Bronchial epithelial cell (primary cell): Measurements from ENCODE around the gene ZG16. TPM values are rescaled to one million over a fixed set of nuclear protein-coding genes. Genes with fewer than 3 reads are reported as not detected.
"Not testable (repeated sequence)": the region's sequence is repeated elsewhere in the genome, so short reads cannot be mapped to it uniquely, and the experiment has no call there.

ENCODE experiments used
- DNase-seq: peaks from one replicate; pipeline ENCODE4 v3.0.0-alpha.2; 2010; ENCODE audit warnings: low read depth
- FAIRE-seq: peaks from 2 replicates; lab custom pipeline; 2011; peaks lifted over from hg19 to GRCh38; lab: Jason Lieb, UNC
- H3K27me3 ChIP-seq: 2 replicates; pipeline ENCODE4 v1.5.1; 2011; ENCODE audit warnings: low read length; ENCODE audit not compliant: control insufficient read depth, insufficient read depth
- H3K36me3 ChIP-seq: 2 replicates; pipeline ENCODE4 v1.5.1; 2011; ENCODE audit warnings: low read length; ENCODE audit not compliant: control insufficient read depth, insufficient read depth
- H3K4me3 ChIP-seq: 2 replicates; pipeline ENCODE4 v1.5.1; 2011; ENCODE audit warnings: mild to moderate bottlenecking, low read depth, low read length, control low read depth
- total RNA-seq: library from RNA; depleted of rRNA; stranded (reverse); fragments of >200 nt; gene quantifications from 2 replicates; pipeline ENCODE4 v1.2.1, GENCODE V29; 2014
- TF ChIP-seq, protein P1 (sequence below): IDR thresholded peaks from 2 replicates; pipeline ENCODE4 v1.5.1; 2011; ENCODE audit warnings: mild to moderate bottlenecking, moderate library complexity, low read length, control low read depth, inconsistent platforms; ENCODE audit not compliant: insufficient read depth, severe bottlenecking

The ZG16 gene, protein sequence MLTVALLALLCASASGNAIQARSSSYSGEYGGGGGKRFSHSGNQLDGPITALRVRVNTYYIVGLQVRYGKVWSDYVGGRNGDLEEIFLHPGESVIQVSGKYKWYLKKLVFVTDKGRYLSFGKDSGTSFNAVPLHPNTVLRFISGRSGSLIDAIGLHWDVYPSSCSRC
- not detected in 2 replicates for total RNA-seq

DNA sequence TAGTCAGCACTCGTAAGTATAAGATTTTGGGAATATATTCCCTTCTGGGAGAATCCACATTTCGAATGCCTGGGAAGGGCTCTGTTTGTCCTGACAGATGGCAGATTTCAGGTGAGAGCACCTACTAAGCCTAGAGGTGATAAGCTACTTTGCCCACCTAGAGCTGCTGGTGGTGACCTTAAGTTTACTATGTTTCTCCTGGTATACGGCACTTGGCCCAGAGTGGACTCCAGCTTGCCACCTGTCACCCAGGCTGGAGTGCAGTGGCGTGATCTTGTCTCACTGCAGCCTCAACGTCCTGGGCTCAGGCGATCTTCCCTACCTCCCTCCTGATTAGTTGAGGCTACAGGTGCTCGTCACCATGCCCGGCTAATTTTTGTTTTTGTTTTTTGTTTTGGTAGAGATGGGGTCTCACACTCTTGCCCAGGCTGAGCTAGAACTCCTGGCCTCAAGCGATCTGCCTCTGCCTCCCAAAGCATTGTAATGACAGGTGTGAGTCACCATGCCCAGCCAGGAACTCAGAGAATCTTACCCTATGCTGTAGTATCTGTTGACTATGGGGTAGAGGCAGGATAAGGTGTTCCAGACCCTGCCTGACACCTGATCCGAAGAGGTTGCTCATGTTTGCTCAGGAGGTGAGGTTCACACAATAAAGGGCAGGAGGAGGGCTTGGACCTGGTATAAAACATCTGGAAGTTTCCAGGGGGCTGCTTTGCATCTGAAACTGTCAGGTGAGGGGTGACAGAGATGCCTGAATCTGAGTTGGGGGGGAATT, at the start of gene ZG16:
TSS of gene ZG16 (plus strand) at position 681 of the 775 bp plus-strand sequence. CDS start 1,011 bp downstream, outside the sequence.
- DNase-seq (no peak), FAIRE-seq (no peak)
- Histone ChIP-seq H3K36me3 (no peaks in the 10 kb centered on the region), H3K27me3 (no peaks in the 10 kb centered on the region), H3K4me3 (no peak within 1 kb of the TSS)
- TF ChIP-seq, protein P1, sequence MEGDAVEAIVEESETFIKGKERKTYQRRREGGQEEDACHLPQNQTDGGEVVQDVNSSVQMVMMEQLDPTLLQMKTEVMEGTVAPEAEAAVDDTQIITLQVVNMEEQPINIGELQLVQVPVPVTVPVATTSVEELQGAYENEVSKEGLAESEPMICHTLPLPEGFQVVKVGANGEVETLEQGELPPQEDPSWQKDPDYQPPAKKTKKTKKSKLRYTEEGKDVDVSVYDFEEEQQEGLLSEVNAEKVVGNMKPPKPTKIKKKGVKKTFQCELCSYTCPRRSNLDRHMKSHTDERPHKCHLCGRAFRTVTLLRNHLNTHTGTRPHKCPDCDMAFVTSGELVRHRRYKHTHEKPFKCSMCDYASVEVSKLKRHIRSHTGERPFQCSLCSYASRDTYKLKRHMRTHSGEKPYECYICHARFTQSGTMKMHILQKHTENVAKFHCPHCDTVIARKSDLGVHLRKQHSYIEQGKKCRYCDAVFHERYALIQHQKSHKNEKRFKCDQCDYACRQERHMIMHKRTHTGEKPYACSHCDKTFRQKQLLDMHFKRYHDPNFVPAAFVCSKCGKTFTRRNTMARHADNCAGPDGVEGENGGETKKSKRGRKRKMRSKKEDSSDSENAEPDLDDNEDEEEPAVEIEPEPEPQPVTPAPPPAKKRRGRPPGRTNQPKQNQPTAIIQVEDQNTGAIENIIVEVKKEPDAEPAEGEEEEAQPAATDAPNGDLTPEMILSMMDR: no peak

DNA sequence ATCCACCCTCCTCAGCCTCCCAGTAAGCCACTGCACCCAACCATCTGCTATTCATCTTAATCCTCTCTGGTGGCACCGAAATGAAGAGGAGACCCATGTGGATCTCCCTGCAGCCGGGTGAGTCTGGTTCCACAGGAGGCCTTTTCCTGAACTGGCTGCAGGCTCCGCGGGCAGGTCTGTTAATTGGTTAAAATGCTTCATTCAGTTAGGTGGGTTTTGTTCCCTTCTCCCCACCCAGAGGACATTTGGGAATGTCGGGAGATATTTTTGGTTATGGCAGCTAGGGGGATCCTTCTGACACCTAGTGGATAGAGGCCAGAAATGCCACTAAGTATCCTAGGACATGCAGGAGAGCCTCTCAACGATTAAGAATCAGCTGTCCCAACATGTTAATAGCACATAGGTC, 48.9 kb upstream of the ZG16 start:
- TF ChIP-seq, protein P1: peak; percentile 69

DNA sequence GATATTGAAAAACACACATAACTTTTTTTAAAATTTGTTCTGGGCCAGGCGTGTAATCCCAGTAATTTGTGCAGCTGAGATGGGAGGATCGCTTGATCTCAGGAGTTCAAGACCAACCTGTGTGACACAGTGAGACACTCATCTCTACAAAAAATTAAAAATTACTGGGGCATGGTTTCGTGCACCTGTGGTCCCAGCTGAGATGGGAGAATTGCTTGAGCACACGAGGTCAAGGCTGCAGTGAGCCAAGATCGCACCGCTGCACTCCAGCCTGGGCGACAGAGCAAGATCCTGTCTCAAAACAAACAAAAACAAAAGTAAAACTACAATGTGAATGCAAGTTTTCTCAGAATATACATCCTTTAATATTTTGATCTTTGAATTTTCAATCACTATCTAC, 47.4 kb upstream of the ZG16 start:
- TF ChIP-seq, protein P1: no peak
- FAIRE-seq (no peak), DNase-seq (no peak)
- Histone ChIP-seq H3K27me3 (no peaks in the 10 kb centered on the region), H3K36me3 (no peaks in the 10 kb centered on the region), H3K4me3 (no peak overlapping the region)

More for the DNA sequence above, 48.9 kb upstream of the ZG16 start:
- H3K36me3 ChIP-seq: no peaks in the 10 kb centered on the region
- FAIRE-seq: no peak
- H3K4me3 ChIP-seq: no peak overlapping the region
- H3K27me3 ChIP-seq: no peaks in the 10 kb centered on the region
- DNase-seq: peak; percentile 52

DNA sequence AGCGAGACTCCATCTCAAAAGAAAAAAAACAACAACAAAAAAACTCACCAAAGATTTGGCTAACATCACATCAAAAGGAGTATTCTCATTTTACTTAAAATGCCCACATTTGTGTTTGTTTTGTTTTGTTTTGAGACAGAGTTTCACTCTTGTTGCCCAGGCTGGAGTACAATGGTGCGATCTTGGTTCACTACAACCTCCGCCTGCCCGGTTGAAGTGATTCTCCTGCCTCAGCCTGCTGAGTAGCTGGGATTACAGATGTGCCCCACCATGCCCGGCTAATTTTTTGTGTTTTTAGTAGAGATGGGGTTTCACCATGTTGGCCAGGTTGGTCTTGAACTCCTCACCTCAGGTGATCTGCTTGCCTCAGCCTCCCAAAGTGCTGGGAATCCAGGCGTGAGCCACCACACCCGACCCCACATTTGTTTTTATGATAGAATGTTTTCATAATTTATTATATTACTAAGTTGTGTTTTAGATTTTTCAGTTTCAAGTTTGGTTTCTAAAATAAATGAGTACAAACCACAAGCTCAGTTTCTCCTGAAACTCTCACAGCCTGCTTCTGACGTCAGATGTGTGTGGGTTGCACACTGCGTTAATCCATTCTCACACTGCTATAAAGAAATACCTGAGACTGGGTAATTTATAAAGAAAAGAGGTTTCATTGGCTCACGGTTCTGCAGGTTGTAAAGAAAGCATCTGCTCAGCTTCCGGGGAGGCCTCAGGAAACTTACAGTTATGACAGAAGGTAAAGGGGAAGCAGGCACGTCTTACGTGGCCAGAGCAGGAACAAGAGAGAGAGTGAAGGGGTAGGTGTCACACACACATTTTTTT, 46.1 kb upstream of the ZG16 start:
- not testable (repeated sequence) for DNase-seq, H3K27me3 ChIP-seq, FAIRE-seq, H3K4me3 ChIP-seq, H3K36me3 ChIP-seq

DNA sequence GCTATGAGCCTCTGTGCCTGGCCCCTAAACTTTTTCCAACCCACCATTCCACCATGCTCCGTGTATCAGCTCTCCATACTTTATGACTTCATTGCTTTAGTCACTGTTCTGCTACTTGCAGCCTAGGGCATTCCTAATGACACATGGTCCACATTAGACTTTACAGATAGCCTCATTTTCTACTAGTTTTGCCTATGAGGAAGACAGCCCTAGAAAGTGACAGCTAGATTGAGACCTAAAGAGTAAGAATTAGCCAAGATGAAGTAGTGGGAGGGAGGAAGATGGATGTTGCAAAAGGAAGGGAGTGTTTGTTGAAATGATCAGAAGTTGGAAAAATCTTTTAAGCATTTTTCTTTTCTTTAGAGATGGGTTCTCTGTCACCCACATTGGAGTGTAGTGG, 43.3 kb upstream of the ZG16 start:
- TF ChIP-seq, protein P1: no peak
- Histone ChIP-seq H3K27me3 (no peaks in the 10 kb centered on the region), H3K4me3 (no peak overlapping the region), H3K36me3 (no peaks in the 10 kb centered on the region)
- DNase-seq (peak; percentile 9), FAIRE-seq (no peak)

DNA sequence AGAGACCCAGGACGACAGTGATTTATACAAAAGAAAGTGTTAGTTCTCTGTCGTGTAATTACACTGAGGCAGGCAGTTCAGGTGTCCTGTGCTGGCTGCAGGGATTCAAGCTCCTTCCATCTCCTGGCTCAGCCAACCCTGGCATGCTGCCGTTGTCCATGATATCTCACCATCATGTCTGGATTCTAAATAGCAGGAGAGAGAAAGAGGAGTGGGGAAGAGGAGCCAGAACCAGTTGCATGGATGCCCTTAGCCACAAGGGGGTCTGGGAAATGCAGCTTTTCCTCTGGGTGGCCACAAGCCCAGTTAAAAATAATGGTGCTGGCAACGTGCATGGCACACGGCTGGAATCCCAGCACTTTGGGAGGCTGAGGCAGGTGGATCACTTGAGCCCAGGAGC, 41.9 kb upstream of the ZG16 start:
- H3K4me3 ChIP-seq: no peak overlapping the region
- no peaks in the 10 kb centered on the region for H3K27me3 ChIP-seq
- DNase-seq (no peak), FAIRE-seq (no peak)
- H3K36me3 ChIP-seq: no peaks in the 10 kb centered on the region
- TF ChIP-seq, protein P1: no peak
